MCF 10A (cell line): ENCODE results near the gene SLC34A2. TPM values are rescaled to one million over a fixed set of nuclear protein-coding genes. Genes with fewer than 3 reads are reported as not detected.

Experiments
- BruUV-seq: library from RNA; stranded (reverse); fragments of 400-500 nt; replicated peaks from 2 replicates; lab custom pipeline; 2021; lab: Mats Ljungman, UMichigan
- CTCF ChIA-PET: fragments of 300-600 bp; sonication (Branson Sonifier 250); formaldehyde crosslinking; extraction: SDS; loops from one replicate; lab custom pipeline; 2021; ENCODE audit warnings: antibody characterized with exemption, inconsistent platforms; lab: Yijun Ruan, JAX
- POLR2A ChIA-PET: fragments of 300-600, 350-650 bp; sonication (Branson Sonifier 250); formaldehyde crosslinking; extraction: SDS; loops from one replicate; lab custom pipeline; 2020; ENCODE audit warnings: antibody characterized with exemption, inconsistent platforms; lab: Yijun Ruan, JAX
- DNase-seq: peaks from one replicate; pipeline ENCODE4 v3.0.0-alpha.2; 2018; ENCODE audit not compliant: unreplicated experiment
- H3K27ac Mint-ChIP-seq: one replicate; pipeline ENCODE4 v1.8.0; 2022; ENCODE audit warnings: mild to moderate bottlenecking, low read depth, mixed read lengths; ENCODE audit not compliant: unreplicated experiment
- H3K27me3 Mint-ChIP-seq: one replicate; pipeline ENCODE4 v1.8.0; 2022; ENCODE audit warnings: mixed read lengths; ENCODE audit not compliant: insufficient read depth, unreplicated experiment
- H3K36me3 Mint-ChIP-seq: one replicate; pipeline ENCODE4 v1.8.0; 2022; ENCODE audit warnings: mild to moderate bottlenecking, moderate library complexity, mixed read lengths; ENCODE audit not compliant: insufficient read depth, unreplicated experiment
- H3K4me1 Mint-ChIP-seq: one replicate; pipeline ENCODE4 v1.8.0; 2022; ENCODE audit warnings: mixed read lengths; ENCODE audit not compliant: insufficient read depth, unreplicated experiment
- H3K4me3 Mint-ChIP-seq: one replicate; pipeline ENCODE4 v1.8.0; 2022; ENCODE audit warnings: mild to moderate bottlenecking, moderate library complexity, mixed read lengths; ENCODE audit not compliant: unreplicated experiment
- H3K9me3 Mint-ChIP-seq: one replicate; pipeline ENCODE4 v1.8.0; 2022; ENCODE audit warnings: mixed read lengths; ENCODE audit not compliant: unreplicated experiment
- CTCF ChIP-seq: fragments of 200-600 bp; IDR thresholded peaks from one replicate; pipeline ENCODE4 v1.8.0; 2022; ENCODE audit warnings: antibody characterized with exemption, mild to moderate bottlenecking; ENCODE audit not compliant: unreplicated experiment
- intact Hi-C: fragments of 100-400 bp; cut with micrococcal nuclease; formaldehyde crosslinking; loops from 2 replicates; pipeline ENCODE4 v1.14.1; 2022
- total RNA-seq: library from RNA; stranded (reverse); gene quantifications from 2 replicates; pipeline ENCODE4 v1.2.3, GENCODE V29; 2022

The SLC34A2 gene
- total RNA-seq, 1 experiment from 2014 or later, result not detected

- Mint-ChIP-seq H3K4me3 (no peak overlapping the region), H3K9me3 (no peaks in the 10 kb centered on the region), H3K27ac (no peak overlapping the region), H3K36me3 (no peaks in the 10 kb centered on the region), H3K4me1 (no peaks in the 10 kb centered on the region), H3K27me3 (no peaks in the 10 kb centered on the region)
- DNase-seq, result no peak
- no TSS peak for BruUV-seq
- ChIA-PET CTCF (no interaction called here), POLR2A (no interaction called here)
- TF ChIP-seq CTCF, result no peak
- intact Hi-C loops, result no loop called here
Measured at GRCh38 chr4:25632135-25632534, 23.5 kb upstream of the SLC34A2 start.

- no peaks in the 10 kb centered on the region for H3K4me1 Mint-ChIP-seq
- no peak overlapping the region for H3K27ac Mint-ChIP-seq
- no peak for DNase-seq
- ChIA-PET CTCF (interaction anchor here (0.6 to 0.8 kb wide), 3 partner anchors 56 to 244 kb away, joined by 3 to 4 read pairs (median 3); no protein-coding TSS in a partner anchor), POLR2A (interaction anchor here (0.6 kb wide), 1 partner anchor 77 kb away, joined by 4 read pairs; no protein-coding TSS in a partner anchor)
- TF ChIP-seq CTCF, result no peak
- no peaks in the 10 kb centered on the region for H3K9me3 Mint-ChIP-seq
- no peak overlapping the region for H3K4me3 Mint-ChIP-seq
- no peaks in the 10 kb centered on the region for H3K27me3 Mint-ChIP-seq
- no TSS peak for BruUV-seq
- no peaks in the 10 kb centered on the region for H3K36me3 Mint-ChIP-seq
- intact Hi-C loops, result no loop called here
Measured at GRCh38 chr4:25633541-25633940, 22.1 kb upstream of the SLC34A2 start.

GRCh38 chr4:25635501-25635900 is 20.1 kb upstream of the SLC34A2 start:
- no peak for TF ChIP-seq CTCF
- Mint-ChIP-seq H3K4me1 (no peaks in the 10 kb centered on the region), H3K4me3 (no peak overlapping the region), H3K27me3 (no peaks in the 10 kb centered on the region), H3K36me3 (no peaks in the 10 kb centered on the region), H3K9me3 (no peaks in the 10 kb centered on the region), H3K27ac (no peak overlapping the region)
- intact Hi-C loops, result no loop called here
- peak; percentile 76 for DNase-seq
- no TSS peak for BruUV-seq
- ChIA-PET POLR2A (no interaction called here), CTCF (no interaction called here)

- BruUV-seq, result no TSS peak
Measured at GRCh38 chr4:25637581-25638220, 17.9 kb upstream of the SLC34A2 start.

More at GRCh38 chr4:25637581-25638220, 17.9 kb upstream of the SLC34A2 start:
- DNase-seq, result no peak
- H3K27me3 Mint-ChIP-seq, result no peaks in the 10 kb centered on the region
- TF ChIP-seq CTCF, result no peak
- no peaks in the 10 kb centered on the region for H3K9me3 Mint-ChIP-seq
- no peaks in the 10 kb centered on the region for H3K4me1 Mint-ChIP-seq
- ChIA-PET POLR2A (no interaction called here), CTCF (interaction anchor here (0.5 kb wide), 1 partner anchor 22 kb away, joined by 4 read pairs; no protein-coding TSS in a partner anchor)
- no peaks in the 10 kb centered on the region for H3K36me3 Mint-ChIP-seq
- H3K27ac Mint-ChIP-seq, result no peak overlapping the region
- intact Hi-C loops, result no loop called here
- H3K4me3 Mint-ChIP-seq, result no peak overlapping the region
